DND-41 (cell line): ENCODE measurements around the gene SCRG1.

Source experiments
- CTCF ChIP-seq: IDR thresholded peaks from 2 replicates; pipeline ENCODE4 v1.5.1; 2012; ENCODE audit warnings: borderline replicate concordance, low read length, moderate library complexity, mild to moderate bottlenecking; ENCODE audit not compliant: poor library complexity, severe bottlenecking; ENCODE audit errors: extremely low read depth
- EZH2 ChIP-seq: IDR thresholded peaks from 3 replicates; pipeline ENCODE4 v1.6.1; 2012; ENCODE audit warnings: borderline replicate concordance, low read depth, mild to moderate bottlenecking, moderate library complexity, low read length, inconsistent platforms; ENCODE audit not compliant: severe bottlenecking

GRCh38 chr4:173415092-173415491 is 16.2 kb upstream of the SCRG1 start:
- TF ChIP-seq CTCF (no peak), EZH2 (no peak)
